A172 (cell line): ENCODE data around the gene IFNGR2. TPM values are rescaled to one million over a fixed set of nuclear protein-coding genes. Genes with fewer than 3 reads are reported as not detected.
"Not testable (repeated sequence)": the region's sequence is repeated elsewhere in the genome, so short reads cannot be mapped to it uniquely, and the experiment has no call there.

Experiments
- DNase-seq: peaks from one replicate; pipeline ENCODE4 v3.0.0-alpha.2; 2015; ENCODE audit warnings: low spot score
- total RNA-seq: library from RNA; depleted of rRNA; stranded (reverse); fragments of >200 nt; shearing (Covaris generic); gene quantifications from 2 replicates; pipeline ENCODE4 v1.2.3, GENCODE V29; 2014; rRNA removed

The IFNGR2 gene
- total RNA-seq: 70.9 and 73.2 TPM in 2 replicates

- DNase-seq: no peak
Measured at GRCh38 chr21:33403128-33403785, at the start of gene IFNGR2. Gene IFNGR2 (plus strand): TSS chr21:33403413. CDS start chr21:33403544, 131 bp downstream.

DNA sequence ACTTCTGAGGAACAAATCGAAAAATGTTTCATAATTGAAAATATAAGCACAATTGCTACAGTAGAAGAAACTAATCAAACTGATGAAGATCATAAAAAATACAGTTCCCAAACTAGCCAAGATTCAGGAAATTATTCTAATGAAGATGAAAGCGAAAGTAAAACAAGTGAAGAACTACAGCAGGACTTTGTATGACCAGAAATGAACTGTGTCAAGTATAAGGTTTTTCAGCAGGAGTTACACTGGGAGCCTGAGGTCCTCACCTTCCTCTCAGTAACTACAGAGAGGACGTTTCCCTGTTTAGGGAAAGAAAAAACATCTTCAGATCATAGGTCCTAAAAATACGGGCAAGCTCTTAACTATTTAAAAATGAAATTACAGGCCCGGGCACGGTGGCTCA, 47.9 kb upstream of the IFNGR2 start:
- DNase-seq: no peak

- no peak for DNase-seq
Measured at GRCh38 chr21:33355996-33356395, 47.2 kb upstream of the IFNGR2 start.

DNA sequence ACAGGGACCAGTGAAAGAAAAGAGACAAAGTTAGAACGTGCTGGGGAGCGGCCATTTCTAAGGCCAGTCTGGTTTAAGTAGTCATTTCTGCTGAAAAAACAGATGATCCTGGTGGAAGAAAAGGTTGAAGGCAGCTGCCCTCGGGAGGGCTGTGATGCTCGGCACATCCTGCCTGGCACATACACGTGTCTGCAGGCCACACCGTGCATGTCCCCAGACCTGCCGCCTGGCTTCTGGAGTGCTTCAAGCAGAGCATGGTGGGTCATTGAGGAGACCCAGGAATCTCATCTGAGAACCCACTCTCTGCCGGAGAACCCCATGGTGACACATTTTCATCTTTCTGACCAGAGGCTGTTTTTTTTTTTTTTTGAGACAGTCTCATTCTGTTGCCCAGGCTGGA, 46.0 kb upstream of the IFNGR2 start:
- no peak for DNase-seq

GRCh38 chr21:33359446-33359845, 43.8 kb upstream of the IFNGR2 start:
- DNase-seq: no peak

DNA sequence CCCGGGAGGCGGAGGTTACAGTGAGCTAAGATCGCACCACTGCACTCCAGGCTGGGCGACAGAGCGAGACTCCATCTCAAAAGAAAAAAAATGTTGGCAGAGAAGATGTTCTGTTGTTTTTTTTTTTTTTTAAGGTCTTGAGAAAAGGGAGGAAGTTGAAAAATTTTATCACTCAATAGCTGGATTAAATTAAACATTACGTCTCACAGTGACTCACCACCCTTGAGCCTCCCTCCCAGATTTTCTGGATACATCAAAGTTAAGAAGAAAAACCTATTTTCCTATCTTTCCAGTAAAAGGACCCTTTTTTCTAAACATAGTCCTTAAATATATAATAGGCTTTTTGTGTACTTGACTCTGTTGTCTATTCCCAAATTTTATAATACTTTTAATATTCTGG, 42.9 kb upstream of the IFNGR2 start:
- peak; percentile 36 for DNase-seq

DNA sequence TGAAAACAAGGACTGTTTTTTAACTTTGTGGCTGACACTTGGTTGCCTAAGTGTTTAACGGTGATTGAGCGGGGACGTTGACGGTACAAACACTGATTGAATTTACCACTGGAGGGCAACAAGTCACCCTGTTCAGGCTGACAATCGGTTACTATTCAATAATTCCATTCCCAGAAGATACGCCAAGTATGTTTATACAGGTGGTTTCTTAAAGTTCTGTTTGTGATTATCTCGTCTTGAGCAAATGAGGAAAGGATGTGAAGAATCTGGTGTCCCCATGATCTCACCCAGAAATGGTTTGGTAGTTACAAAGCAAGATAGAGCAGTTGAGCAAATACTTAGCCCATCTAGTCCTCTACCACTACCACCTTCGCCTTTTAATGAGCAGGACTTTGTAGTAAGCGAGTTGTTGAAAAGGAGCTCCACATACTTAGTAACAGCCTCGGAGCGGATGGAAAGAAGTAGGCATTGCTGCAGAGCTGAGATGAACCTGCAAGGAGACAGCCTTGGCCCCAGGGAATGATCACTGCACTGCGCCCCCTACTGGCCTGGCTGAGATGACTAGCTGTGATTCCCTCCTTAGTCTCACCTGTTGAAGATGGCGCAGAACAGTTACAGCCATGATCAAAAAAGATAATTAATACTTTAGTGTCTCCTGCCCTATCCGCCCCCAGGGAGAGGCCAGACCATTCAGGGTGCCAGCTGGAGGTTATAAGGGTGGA, 42.2 kb upstream of the IFNGR2 start:
- DNase-seq: peak; percentile 87

GRCh38 chr21:33362044-33362555, 41.1 kb upstream of the IFNGR2 start:
- no peak for DNase-seq

DNA sequence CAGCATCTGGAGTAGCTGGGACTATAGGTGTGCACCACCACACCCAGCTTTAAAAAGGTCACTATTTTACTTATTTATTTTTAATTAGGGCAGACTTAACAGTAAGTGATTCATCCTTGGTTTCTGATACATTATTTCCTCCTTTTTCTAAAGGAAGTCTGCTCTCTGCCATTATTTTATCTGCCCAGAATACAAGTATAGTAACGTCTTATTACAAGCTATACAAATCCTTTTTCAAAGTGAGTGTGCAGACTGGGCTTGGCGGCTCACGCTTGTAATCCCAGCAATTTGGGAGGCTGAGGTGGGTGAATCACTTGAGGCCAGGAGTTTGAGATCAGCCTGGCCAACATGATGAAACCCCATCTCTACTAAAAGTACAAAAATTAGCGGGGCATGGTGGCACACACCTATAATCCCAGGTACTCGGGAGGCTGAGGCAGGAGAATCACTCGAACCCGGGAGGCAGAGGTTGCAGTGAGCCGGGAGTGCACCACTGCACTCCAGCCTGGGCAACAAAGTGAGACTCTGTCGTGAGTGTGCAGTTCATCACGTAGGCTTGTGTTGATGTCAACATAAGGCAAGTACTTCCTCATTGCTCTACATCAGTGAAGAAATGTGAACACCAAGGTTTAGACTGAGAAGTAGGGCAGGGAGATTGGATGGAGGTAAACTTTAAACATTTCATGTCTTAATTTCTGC, 39.2 kb upstream of the IFNGR2 start:
- DNase-seq: not testable (repeated sequence)

- DNase-seq: no peak
Measured at GRCh38 chr21:33364830-33365229, 38.4 kb upstream of the IFNGR2 start.

GRCh38 chr21:33367309-33367973, 35.8 kb upstream of the IFNGR2 start:
- no peak for DNase-seq

- DNase-seq: no peak
Measured at GRCh38 chr21:33368124-33368523, 35.1 kb upstream of the IFNGR2 start.

DNA sequence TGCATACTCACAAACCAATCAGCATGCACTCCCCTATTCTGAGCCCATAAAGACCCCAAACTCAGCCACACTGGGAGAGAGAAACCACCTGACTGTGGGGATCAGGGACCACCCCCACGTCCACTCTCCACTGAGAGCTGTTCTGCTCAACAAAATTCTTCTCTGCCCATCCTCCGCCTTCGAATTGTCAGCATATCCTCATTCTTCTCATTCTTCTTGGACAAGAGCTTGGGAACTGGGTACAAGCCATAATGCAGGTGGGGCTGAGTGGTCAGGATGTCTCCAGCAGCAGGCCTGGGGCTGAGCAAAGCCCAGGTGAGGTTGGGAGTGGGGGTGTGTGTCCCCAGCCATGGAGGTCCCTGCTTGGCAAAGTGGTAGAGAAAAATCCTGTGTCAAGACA, 34.6 kb upstream of the IFNGR2 start:
- no peak for DNase-seq

GRCh38 chr21:33369586-33369985, 33.6 kb upstream of the IFNGR2 start:
- DNase-seq: no peak

- no peak for DNase-seq
Measured at GRCh38 chr21:33370305-33370704, 32.9 kb upstream of the IFNGR2 start.

- DNase-seq: no peak
Measured at GRCh38 chr21:33371366-33371765, 31.8 kb upstream of the IFNGR2 start.

DNA sequence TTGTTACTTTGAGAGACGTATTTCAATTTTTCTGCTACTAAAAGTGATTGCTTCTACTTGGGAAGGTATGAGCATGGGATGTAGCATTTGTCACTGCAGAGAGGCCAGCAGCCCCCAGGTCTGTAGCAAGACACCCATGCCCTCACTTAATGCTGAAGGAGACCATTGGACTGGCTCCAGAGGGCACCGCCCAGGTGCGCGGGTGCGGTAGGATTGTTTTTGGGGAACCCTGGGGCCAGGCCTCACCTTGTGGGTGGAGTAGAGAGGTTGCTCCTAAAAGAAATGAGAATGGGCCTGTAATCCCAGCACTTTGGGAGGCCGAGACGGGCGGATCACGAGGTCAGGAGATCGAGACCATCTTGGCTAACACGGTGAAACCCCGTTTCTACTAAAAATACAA, 30.6 kb upstream of the IFNGR2 start:
- no peak for DNase-seq

- peak; percentile 34 for DNase-seq
Measured at GRCh38 chr21:33373451-33373850, 29.8 kb upstream of the IFNGR2 start.

GRCh38 chr21:33374080-33374449, 29.1 kb upstream of the IFNGR2 start:
- no peak for DNase-seq

DNA sequence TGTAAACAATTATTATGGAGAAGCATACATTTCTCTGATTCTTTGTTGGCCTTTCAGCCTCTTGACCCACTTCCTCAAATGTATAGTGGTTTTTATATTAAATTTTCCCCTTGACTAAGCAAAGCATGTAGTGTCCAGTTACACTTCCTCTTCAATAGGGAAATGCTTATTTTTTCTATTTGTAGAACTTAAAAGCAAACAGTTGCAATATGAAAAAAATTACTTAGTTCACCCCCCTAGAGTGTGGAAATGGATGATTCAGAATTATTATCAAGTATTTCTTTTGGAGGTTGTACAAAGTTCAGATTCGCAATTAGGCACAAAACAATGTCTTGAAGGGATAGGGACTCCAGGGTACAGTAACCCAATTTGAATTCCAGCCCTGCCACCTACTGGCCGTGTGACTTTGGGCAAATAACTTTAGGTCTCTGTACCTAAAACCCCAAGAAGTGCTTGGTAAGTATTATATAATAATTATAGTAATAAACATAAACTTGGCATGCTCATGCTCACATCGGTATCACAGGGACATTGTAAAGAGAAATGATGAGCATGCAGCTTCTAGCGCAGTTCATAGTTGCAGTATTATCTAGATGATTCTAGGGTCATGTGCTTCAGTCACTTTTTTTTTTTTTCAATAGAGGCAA, 28.6 kb upstream of the IFNGR2 start:
- peak; percentile 61 for DNase-seq

GRCh38 chr21:33375101-33375644, 28.0 kb upstream of the IFNGR2 start:
- no peak for DNase-seq
